KOPT-K1 (cell line): ENCODE results near the gene GDI2.

Experiments used
- H3K27ac ChIP-seq: fragments of 200-600 bp; sonication (generic); 2 replicates; pipeline ENCODE4 v1.5.1; 2016; ENCODE audit warnings: antibody characterized with exemption, mild to moderate bottlenecking, low read depth, low read length; ENCODE audit not compliant: poor library complexity, severe bottlenecking
- H3K36me3 ChIP-seq: fragments of 200-600 bp; sonication (generic); 2 replicates; pipeline ENCODE4 v1.5.1; 2017; ENCODE audit warnings: antibody characterized with exemption, mild to moderate bottlenecking, low read length, moderate library complexity; ENCODE audit not compliant: insufficient read depth
- H3K9me3 ChIP-seq: fragments of 200-600 bp; sonication (generic); 2 replicates; pipeline ENCODE4 v1.5.1; 2017; ENCODE audit warnings: antibody characterized with exemption, low read length, mild to moderate bottlenecking; ENCODE audit not compliant: insufficient read depth, poor library complexity, severe bottlenecking

Gene GDI2

GRCh38 chr10:5752301-5752871 is 60.8 kb downstream of the GDI2 start:
- peaks cover 96% of the 10 kb centered on the region for H3K36me3 ChIP-seq
- H3K9me3 ChIP-seq: no peaks in the 10 kb centered on the region
- no peak overlapping the region for H3K27ac ChIP-seq

DNA sequence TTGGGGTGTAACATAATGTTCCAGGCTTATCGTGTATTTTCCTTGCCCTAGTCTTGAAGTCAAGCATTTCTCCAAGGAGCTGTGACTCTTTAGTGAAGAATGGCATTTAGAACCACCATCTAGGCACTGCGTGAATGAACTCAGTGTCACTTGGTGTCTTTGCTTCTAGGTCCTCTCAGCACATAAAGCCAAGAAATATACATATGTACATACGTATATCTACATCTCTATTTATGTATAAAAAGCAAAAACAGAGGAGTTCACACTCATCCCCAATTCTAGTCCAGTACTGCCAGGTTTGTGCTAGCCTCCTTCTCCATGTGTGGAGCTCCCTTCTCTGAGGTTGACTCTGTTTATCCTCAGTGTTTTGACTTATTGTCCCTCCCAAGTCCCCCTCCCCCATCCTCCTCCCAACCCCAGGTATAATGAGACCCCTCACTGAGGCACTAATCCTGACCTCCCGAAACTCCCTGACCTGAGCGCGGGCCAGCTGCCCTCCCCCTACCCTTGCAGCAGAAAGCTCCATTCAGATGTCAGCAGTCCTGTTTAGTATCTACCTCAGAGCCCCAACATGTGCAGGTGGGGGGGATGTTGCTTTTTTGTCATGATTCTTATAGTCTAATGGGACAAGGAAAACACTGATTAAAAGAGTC is 61.5 kb downstream of the GDI2 start:
- Histone ChIP-seq H3K27ac (no peak overlapping the region), H3K36me3 (peaks cover 96% of the 10 kb centered on the region)

GRCh38 chr10:5748394-5748803 is 64.8 kb downstream of the GDI2 start:
- Histone ChIP-seq H3K36me3 (peaks cover 99% of the 10 kb centered on the region), H3K9me3 (no peaks in the 10 kb centered on the region), H3K27ac (no peak overlapping the region)

More for the DNA sequence above, 61.5 kb downstream of the GDI2 start:
- H3K9me3 ChIP-seq: no peaks in the 10 kb centered on the region

DNA sequence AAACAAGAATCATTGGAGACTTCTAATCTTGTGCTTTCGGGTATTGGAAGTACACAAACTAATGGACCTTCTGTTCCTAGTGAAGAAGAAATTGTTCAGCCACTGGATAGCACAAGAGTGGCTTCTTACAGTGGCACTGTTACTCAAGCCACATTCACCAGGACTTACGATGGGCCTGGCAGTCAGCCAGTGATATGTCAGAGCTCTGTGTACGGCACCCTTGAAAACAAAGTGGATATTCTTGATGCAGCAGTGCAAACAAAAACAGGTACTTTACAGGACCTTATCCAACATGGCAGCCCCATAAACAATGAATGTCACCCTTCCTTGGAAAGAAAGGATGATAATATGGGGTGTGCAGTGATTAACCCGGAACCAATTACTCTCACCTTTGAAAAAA is 67.0 kb downstream of the GDI2 start:
- peaks cover 99% of the 10 kb centered on the region for H3K36me3 ChIP-seq
- H3K27ac ChIP-seq: no peak overlapping the region
- no peaks in the 10 kb centered on the region for H3K9me3 ChIP-seq

DNA sequence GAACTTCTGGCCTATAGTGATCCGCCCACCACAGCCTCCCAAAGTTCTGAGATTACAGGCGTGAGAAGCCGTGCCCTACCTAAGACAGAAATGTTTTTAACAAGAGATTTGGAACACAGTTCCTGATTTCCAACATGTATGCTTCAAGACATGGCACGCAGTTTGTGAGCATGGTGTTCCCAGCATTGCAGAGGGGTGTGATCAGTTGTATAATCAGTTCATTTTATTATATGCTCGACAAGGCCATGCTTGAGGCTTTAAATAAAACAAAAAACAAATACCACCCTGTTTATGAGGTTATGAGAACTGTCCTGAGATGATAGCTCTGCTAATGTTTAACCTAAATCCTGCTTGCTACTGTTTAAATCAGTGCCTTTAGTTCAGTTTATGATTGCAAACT is 68.4 kb downstream of the GDI2 start:
- Histone ChIP-seq H3K27ac (no peak overlapping the region), H3K36me3 (peaks cover 100% of the 10 kb centered on the region), H3K9me3 (no peaks in the 10 kb centered on the region)

GRCh38 chr10:5743736-5744135 is 69.5 kb downstream of the GDI2 start:
- H3K27ac ChIP-seq: no peak overlapping the region
- no peaks in the 10 kb centered on the region for H3K9me3 ChIP-seq
- peaks cover 100% of the 10 kb centered on the region for H3K36me3 ChIP-seq

GRCh38 chr10:5742116-5742515 is 71.1 kb downstream of the GDI2 start:
- H3K9me3 ChIP-seq: no peaks in the 10 kb centered on the region
- H3K27ac ChIP-seq: no peak overlapping the region
- peaks cover 99% of the 10 kb centered on the region for H3K36me3 ChIP-seq

DNA sequence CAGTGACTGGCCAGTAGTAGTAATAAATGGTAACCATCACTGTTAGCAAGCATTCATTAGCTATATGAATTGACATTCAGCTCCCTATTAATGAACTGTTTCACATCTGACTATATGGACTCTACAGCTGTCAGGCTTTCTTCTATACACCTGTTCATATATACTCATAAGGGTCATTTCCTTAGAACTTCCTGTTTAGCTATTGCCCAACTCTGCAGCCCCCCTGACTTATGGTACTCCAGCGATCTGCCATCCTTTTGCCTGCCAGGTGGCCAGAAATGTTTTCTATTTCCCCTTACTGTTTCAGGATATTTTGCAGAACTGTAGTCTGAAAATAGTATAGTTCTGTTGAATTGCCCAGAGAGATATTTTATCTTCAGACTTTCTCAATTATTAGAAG is 72.0 kb downstream of the GDI2 start:
- H3K36me3 ChIP-seq: peaks cover 99% of the 10 kb centered on the region
- H3K9me3 ChIP-seq: no peaks in the 10 kb centered on the region
- no peak overlapping the region for H3K27ac ChIP-seq

GRCh38 chr10:5738427-5738826 is 74.8 kb downstream of the GDI2 start:
- Histone ChIP-seq H3K36me3 (peaks cover 97% of the 10 kb centered on the region), H3K9me3 (no peaks in the 10 kb centered on the region), H3K27ac (no peak overlapping the region)

- H3K36me3 ChIP-seq: peaks cover 97% of the 10 kb centered on the region
Observed at GRCh38 chr10:5737352-5737751, 75.9 kb downstream of the GDI2 start.

DNA sequence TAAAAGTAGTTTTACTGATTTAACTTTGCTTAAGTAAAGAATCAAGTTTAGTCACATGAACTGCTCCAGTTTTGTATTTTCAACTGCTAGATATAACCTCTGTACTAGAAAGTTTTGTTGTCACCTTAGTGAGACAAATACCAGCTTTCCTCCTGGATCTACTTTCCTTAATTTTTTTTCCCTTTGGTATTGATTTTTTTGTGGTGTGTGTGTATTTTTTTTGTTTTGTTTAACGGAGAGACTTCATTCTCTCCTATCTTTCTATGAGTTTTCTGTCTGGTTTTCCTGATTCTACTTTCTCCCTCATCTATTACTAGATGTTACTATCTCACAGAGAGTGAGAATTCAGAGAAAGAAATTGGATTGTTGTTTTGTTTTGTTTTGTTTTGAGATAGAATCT is 76.6 kb downstream of the GDI2 start:
- no peaks in the 10 kb centered on the region for H3K9me3 ChIP-seq
- H3K36me3 ChIP-seq: peaks cover 97% of the 10 kb centered on the region
- no peak overlapping the region for H3K27ac ChIP-seq

More at GRCh38 chr10:5737352-5737751, 75.9 kb downstream of the GDI2 start:
- Histone ChIP-seq H3K9me3 (no peaks in the 10 kb centered on the region), H3K27ac (no peak overlapping the region)

- peaks cover 97% of the 10 kb centered on the region for H3K36me3 ChIP-seq
Observed at GRCh38 chr10:5735119-5735518, 78.1 kb downstream of the GDI2 start.

GRCh38 chr10:5732141-5732540 is 81.1 kb downstream of the GDI2 start:
- Histone ChIP-seq H3K9me3 (no peaks in the 10 kb centered on the region), H3K36me3 (peaks cover 96% of the 10 kb centered on the region), H3K27ac (no peak overlapping the region)

More at GRCh38 chr10:5735119-5735518, 78.1 kb downstream of the GDI2 start:
- Histone ChIP-seq H3K27ac (no peak overlapping the region), H3K9me3 (no peaks in the 10 kb centered on the region)

DNA sequence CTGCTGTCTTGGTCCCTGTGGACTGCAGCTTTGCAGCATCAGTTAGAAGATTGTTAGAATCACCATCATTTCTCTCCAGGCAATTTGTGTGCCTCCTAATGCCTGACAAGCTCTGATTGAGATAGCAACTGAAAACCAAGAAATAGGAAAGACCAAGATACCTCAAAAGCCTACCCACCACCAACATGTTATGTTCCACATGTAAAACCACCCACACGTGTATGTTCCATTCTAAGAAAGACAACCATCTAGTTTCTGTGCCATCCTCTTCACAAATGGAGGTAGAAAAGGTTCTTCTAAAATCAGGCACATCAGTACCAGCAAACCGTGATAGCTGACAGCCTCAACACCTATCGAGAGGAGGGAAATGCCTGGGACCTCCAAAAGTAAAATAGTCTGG is 81.7 kb downstream of the GDI2 start:
- H3K27ac ChIP-seq: no peak overlapping the region
- no peaks in the 10 kb centered on the region for H3K9me3 ChIP-seq
- peaks cover 97% of the 10 kb centered on the region for H3K36me3 ChIP-seq

DNA sequence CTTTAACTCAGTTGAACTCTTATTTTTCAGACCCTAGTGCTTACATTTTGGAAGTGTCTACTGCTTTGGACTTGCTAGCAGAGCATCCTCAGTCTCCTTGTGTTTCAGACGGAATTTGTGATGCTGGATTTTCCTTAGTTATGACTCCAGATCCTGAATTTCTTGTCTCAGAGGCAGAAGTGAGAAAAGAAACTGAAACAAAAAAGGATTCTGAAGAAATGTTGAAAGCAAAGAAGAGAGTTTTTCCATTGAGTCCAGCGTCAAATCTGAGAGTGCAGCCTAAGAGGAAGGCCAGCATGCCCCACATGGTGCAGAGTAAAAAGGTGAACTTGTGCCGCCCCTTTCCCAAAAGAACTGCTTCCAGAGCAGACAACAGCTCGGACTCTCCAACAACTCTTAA is 82.5 kb downstream of the GDI2 start:
- H3K27ac ChIP-seq: no peak overlapping the region
- H3K36me3 ChIP-seq: peaks cover 95% of the 10 kb centered on the region
- H3K9me3 ChIP-seq: no peaks in the 10 kb centered on the region

- Histone ChIP-seq H3K36me3 (peaks cover 71% of the 10 kb centered on the region), H3K27ac (no peak overlapping the region), H3K9me3 (no peaks in the 10 kb centered on the region)
Observed at GRCh38 chr10:5723692-5724091, 89.5 kb downstream of the GDI2 start.
